Activated CD4-positive, alpha-beta T cell treated with anti-CD3 and anti-CD28 coated beads, Interleukin-2, amount 50 U/mL, for 24 hours (primary cell): ENCODE data around the gene HIC1.

Experiments used
- DNase-seq, 2 donors: peaks; one replicate each; pipeline ENCODE4 v3.0.0-alpha.2; 2020; ENCODE audit warnings: low read depth in 1 of 2, low spot score in 1 of 2

HIC1 gene

DNA sequence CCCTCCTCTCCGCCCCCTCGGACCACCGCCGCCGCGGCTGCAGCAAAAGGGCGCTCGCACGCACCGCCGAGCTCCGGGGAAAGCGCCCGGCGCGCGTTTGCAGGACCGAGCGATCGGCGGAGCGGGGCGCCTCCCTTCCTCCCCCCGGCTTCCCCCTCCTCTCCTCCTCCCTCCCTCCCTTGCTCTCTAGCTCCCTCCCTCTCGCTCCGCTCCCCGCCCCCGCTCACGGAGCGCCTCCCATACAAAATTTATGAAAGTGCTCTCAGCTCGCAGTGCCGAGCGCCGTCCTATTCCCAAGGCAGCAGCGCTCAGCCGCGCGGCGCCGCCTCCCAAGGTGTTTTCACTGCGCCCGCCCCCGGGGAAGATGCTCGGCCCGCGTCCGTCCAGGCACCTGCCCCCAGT is 29.7 kb upstream of the HIC1 start, which contains the start of gene RTN4RL1:
Gene RTN4RL1 (minus strand): TSS at position 115 of the 402 bp plus-strand sequence. CDS start 469 bp downstream, outside the sequence.
- DNase-seq = peak in 1 of 2 donors; percentile 56

DNA sequence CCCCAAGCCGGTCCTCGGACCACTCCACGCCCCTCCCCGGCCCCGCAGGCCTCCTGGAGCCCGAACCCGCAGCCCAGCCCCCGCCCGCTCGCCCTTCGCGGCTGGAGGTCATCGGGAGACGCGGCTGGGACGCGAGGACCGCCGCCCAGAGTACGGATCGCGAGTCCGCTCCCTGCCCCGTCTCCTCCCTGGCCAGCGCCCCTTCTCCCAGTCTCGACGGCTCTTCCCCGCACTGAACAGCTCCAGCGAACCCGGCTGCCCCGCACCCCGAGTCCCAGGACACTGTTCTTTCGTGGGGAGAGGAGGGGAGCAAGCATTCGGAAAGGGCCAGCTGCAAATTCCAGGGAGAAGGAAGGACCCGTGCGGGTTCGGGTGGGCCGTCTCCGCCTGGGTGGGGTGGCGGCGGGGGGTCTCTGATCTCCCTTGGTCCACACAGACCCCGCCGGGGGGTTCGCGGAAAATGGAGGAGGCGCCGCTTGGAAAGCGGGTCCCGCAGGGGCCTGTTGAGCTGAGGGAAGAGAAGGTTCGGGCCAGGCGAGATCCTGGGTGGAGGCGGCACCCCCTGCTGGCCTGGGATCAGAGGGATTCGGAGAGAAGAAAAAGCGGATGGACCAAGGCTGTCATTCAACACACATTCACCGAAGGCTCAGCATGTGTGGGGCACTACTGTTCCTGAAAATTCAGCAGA is 29.1 kb upstream of the HIC1 start:
- DNase-seq = no peak

DNA sequence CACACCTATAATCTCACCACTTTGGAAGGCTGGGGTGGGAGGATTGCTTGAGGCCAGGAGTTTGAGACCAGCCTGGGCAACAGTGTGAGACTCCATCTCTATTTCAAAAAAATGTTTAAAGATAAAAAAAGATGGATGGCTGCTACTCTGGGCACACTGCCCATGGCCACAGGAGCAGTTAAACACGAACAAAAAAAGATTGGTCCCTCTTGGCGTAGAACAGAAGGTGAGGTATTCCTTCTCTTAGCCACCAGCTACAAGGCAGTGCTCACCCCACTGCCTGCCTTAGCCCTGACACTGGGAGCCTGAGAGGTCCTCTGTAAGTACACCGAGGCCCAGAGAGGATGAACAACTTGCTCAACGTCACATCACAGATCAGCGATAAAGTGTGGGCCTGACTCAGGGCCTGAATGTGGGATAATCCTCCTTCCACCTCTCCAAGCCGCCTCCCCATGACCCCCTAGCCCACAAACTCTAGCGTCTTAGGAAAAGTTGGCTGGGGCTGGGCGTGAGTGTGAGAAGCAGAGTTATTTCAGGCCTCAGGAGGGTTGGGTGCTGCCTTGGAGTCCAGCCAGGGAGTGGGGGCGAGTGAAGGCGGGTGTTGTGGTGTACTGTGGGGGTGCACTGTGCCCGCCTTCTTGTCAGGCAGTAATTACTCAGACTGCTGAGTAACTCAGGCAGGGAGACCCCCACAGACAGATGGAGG is 27.2 kb upstream of the HIC1 start:
- DNase-seq = no peak

DNA sequence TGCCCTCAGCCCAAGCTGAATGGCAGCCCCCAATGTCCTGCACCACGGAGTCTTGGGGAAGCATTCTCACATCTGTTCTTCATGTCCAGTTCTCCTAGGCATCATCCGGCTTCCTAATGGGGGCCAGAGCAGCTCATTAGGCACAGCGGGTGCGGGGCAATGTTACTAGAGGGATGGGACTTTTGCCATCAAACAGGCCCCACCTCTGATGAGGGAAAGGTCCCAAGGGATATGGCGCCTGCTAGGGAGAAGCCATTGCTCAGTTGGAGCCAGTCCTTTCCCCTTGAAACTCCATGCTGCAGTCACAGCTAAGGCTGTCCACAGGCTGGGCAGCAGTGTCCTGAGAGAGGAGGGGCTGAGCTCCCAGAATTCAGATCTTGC is 26.7 kb upstream of the HIC1 start:
- DNase-seq = no peak

DNA sequence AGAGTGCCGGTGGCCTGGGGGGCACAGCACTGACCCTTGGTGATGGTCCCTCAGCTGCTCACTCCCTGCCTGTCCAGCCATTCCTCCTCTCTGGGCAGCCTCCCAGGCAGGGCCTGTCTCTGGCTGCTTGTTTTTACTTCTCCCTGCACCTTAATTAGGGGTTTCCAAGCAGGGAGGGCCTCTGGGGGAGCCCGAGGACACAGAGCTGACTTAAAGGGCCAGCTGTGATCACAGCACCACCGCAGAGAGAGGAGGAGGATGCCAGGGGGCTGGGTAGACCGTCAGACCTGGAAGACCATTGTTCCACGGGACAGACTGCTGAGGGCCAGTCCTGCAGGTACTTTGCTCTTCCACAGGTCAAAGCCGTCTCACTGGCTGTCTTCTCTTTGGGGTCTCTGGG is 26.2 kb upstream of the HIC1 start:
- DNase-seq = no peak

DNA sequence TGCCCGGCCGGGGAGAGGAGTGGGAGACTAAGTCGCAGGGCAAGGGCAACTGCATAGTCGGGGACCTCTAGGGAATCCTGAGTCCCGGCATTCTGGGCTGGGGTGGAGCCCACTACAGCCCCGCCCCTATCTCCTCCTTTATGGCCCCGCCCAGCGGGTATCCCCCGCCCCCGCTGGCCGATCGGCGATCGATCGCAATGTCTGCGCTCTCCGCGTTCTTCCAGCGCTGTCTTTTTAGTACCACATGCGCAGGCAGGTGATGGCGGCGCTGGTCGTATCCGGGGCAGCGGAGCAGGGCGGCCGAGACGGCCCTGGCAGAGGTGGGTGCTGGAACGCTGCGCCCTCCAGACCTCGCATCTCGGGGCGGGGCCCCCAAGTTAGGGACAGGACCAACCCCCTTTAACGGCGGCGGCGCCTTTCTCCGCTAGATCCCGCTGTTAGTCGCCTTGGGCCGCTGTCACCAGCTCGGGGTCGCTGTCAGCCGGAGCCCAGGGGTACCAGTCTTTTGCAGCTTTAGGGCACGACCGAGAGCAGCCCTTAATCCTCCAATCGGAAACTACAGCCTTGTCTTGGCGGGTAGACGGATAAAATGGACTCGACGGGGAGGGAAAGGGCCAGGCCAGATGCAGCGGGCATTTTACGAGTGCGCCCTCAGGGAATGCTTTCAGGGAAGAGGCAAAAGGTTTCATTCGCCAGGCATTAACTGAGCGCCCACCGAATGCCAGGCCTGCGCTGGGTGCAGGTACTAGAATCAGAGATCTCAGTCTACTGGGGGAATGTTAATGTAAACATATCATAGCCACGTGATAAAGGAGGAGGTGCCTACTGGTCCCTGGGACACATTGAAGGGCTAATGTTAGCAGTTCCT is 24.8 kb upstream of the HIC1 start, which contains the start of gene DPH1:
Gene DPH1 (plus strand): TSS at position 243 of the 868 bp plus-strand sequence. CDS start 17 bp downstream, at position 260.
- DNase-seq = peak; percentile 66 to 84

DNA sequence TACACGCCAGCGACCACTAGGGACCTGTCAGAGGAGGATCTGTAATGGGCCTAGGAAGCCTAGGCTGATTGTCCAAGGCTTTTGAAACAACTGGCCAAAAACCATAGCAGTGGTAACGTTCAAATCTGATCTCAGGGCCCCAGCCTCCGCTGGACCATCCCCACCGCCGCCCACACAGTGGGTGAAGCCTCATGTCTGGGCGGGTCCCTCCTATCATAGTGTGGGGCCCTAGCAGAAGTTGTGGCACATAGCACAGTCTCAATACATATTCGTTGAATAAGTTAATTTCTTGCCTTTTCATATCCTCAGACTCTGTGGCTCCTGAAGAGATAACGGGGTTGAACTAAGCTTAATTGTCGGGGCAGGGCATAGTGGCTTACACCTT is 24.1 kb upstream of the HIC1 start:
- DNase-seq = no peak

DNA sequence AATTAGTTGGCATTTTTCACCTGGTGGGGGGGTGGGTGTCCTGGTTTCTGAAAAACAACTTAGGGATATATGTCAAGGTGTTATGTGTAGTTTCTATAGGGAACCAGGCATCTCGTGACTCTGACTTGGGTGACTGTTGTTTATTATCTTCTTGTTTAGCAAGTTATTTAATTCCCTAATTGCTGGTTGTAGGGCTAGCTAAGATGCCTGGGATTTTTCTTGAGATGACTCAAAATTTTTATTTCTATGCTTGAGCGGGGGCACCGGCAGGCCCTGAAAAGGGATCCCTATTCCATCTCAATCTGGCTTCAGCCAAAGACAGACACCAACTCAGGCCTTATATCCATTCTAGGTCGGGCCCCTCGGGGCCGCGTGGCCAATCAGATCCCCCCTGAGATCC is 21.8 kb upstream of the HIC1 start:
- no peak for DNase-seq

DNA sequence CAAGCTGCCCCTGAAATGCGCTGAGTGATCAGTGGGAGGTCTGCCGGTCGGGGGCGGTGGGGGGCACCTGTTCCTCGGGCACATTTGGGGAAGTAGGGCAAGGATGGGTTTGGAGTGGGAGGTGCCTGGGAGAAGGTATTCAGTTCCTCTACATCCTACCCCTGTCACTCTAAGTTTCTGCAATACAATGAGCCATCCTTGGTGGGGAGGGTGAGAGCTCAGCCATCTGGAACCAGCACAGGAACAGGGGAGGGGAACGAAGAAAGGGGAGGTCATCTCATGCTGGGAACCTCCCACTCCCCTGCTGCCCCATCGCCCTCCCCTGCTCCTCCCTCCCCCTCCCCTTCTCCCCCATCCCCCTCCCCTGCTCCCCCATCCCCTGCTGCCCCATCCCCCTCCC is 20.7 kb upstream of the HIC1 start:
- DNase-seq = no peak

DNA sequence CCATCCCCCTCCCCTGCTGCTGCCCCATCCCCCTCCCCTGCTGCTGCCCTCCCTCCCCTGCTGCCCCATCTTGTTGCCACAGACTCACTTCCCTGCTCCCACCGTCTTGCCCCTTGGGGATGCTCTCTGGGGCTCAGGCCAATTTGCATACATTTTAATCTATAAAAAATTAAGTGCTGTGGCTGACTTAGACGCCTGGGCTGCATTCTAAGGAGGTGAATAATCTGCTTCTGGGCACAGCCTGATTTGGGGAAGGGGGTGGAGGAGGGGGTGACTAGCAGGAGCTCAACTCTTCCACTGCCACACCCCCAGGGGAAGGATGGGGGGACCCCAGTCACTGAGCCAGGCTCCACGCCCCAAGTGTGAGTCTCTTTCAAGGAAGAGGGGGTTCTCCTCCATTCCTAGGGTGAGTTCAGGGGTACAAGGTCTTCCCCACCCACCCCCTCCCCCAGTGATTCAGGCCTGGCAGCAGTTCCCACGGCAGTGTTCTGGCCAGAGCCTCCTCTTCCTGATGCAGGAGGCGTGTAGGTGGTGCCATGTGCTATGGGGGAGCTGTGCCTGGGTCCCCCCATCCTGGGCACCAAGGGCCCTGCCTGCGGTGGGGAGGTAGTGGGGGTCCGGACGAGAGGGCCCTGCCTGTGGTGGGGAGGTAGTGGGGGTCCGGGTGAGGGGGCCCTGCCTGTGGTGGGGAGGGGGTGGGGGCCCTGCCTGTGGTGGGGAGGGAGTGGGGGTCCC is 19.9 kb upstream of the HIC1 start:
- no peak for DNase-seq

DNA sequence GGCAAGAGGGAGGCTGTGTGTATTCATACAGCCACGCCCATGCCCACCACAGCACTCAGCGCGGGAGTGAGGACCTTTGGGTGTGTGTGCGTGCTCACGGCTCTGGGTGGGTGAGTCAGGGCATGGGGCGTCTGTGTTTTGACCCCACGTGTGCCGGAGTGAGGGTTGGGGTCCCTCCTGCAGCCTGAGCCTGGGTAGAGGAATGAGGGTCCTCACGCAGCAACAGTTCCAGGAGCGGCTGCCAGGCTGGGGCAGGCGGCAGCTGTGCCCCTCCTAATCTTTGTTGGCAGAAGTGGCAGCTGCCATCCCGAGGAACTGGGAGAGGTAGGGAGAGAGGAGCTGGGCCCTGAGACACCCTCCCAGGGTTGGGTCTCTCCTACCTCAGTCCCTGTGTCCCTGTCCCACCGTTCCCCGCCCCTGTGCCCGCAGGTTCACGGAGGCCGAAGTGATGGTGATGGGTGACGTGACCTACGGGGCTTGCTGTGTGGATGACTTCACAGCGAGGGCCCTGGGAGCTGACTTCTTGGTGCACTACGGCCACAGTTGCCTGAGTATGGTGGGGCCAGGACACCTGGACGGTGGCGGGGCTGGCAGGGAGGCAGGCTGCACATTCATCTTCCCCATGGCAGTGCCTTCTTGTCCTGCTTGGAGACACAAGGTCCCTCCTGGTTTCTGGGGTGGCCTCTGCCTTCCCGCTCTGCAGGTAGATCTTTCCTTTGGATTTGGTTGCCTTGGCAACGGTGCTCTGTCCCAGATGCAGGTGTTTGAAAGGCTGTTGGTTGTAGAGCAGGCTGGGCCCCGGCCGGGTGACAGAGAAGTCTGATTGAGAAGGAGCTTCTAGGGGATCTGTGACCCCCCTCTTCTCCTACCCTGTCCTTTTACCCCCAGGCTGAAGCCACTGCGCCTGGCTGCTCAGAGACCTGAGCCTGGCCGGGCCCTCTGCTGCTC is 19.1 kb upstream of the HIC1 start:
- DNase-seq = no peak

DNA sequence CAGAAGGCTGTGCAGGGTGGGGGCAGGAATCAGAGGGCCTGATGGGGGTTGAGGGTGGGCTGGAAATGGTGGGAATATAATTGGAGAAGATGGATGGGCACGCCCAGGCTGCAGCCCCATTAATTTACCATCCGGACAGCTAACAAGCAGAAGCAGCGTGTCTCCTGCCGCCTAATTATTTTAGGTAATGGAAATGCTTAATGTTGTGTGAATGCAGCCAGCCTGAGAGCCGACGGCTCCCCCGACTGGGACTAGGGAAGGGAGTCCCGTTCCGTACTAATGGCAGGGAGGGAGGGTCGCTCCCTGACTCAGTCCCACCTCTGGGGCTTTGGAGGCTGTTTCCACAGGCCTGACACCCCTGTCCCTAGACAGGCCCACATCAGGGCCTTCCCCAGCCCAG is 17.7 kb upstream of the HIC1 start:
- DNase-seq = no peak

DNA sequence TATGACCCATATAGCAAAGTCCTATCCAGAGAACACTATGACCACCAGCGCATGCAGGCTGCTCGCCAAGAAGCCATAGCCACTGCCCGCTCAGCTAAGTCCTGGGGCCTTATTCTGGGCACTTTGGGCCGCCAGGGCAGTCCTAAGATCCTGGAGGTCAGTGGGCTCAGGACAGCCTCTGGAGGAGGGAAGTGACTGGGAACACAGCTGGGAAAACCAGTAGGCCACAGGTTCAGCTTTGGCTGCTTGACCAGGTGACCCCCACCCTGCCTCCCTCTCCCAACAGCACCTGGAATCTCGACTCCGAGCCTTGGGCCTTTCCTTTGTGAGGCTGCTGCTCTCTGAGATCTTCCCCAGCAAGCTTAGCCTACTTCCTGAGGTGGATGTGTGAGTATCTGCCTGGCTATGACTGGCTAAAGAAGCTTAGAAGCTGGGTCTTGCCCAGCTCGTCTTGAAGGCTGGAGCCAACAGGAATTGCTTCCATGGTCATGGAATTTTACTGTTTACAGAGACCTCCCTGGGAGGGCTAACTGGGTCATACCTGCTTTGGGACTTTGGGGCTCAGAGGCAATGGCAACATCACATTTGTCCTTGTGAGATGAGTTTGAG is 14.6 kb upstream of the HIC1 start:
- no peak for DNase-seq

DNA sequence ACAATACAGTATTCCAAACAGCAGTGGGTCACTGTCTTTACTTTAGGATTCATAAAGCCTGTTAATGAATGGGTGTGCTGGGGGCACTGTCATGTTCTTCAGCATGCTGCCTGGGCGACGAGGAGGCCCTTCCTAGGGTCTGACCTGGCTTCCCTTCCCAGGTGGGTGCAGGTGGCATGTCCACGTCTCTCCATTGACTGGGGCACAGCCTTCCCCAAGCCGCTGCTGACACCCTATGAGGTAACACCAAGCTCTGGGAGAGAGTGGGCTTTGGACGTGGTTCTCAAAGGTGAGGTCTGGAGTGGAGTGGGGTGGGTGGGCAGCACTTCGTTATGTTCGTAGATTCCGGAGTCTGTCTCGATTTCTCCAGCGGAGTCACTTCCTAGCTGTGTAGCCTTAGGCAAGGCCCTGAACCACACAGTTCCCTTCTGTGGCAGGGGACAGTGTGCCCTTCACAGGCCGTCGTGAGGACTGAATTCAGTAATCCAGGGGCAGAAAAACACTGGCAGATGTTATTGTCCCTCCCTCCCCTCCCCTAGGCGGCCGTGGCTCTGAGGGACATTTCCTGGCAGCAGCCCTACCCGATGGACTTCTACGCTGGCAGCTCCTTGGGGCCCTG is 13.9 kb upstream of the HIC1 start:
- DNase-seq = no peak

DNA sequence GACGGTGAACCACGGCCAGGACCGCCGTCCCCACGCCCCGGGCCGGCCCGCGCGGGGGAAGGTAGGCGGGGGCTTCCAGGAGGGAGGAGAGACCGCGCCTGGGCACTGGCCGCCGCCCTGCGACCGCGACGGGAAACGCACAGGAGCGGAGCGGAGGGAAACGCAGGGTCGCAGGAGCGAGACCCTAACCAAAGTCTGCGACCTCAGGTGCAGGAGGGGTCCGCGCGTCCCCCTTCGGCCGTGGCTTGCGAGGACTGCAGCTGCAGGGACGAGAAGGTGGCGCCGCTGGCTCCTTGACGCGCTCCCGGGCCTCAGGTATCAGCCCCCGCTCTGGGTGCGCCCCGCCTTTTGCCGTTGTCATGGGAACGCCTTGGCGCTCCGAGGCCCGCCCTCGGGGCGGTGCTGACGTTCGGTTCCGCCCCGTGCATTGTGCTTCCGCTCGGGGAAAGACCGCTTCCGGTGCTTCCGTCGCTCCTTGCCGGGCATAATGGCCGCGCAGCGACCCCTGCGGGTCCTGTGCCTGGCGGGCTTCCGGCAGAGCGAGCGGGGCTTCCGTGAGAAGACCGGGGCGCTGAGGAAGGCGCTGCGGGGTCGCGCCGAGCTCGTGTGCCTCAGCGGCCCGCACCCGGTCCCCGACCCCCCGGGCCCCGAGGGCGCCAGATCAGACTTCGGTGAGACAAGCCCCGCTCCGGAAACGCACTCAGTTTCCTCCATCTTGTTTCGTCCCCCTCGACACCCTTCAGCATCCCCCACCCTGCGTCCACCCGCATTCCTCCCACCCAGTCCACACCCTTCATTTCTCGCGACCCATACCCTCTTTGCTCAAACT is 13.1 kb upstream of the HIC1 start, which contains the start of gene OVCA2:
Gene OVCA2 (plus strand): TSS at position 462 of the 829 bp plus-strand sequence. CDS start 26 bp downstream, at position 488.
- peak; percentile 96 for DNase-seq

DNA sequence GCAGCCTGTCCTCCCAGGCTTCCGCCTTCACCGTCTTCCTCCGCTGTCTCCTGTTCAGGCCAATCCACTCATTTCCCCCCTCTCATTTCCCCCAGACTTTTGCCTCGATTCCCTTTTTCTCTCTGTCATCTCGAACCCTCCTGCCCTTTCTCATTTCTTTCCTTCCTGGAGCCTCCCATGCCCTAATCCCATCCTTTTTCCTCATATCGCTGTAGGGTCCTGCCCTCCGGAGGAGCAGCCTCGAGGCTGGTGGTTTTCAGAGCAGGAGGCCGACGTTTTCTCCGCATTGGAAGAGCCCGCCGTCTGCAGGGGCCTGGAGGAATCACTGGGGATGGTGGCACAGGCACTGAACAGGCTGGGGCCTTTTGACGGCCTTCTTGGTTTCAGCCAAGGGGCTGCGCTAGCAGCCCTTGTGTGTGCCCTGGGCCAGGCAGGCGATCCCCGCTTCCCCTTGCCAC is 12.5 kb upstream of the HIC1 start:
- DNase-seq = no peak

DNA sequence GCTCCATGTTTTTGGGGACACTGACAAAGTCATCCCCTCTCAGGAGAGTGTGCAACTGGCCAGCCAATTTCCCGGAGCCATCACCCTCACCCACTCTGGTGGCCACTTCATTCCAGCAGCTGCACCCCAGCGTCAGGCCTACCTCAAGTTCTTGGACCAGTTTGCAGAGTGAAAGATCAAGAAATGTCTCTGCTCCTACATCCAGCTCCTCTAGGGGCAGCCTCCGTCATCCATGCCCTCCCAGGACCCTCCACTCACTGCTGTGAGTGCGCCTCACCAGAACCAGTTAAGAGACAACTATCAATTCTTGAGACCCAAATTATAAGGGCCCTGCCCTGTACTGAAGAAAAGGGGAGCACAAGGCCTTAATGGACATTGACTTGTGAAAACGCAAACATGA is 12.0 kb upstream of the HIC1 start:
- DNase-seq = no peak

DNA sequence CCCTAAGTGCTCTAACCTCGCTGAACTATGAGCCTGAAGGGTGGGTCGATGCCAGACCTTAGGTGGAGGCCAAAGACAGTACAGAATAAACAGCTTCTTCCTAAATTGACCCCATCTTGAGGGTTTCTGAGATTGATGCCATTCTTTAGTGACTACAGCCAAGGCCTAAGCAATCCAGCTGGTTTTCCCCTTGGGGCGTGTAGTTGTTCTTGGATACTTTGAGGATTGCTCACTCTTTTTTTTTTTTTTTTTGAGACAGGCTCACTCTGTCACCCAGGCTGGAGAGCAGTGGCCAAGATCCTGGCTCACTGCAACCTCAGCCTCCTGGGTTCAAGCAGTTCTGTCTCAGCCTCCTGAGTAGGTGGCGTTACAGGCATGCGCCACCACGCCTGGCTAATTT is 11.1 kb upstream of the HIC1 start:
- DNase-seq = no peak
